Stimulated activated CD4-positive, alpha-beta T cell treated with anti-CD3 and anti-CD28 coated beads, Interleukin-12 subunit alpha, Interleukin-12 subunit beta, amount 100 ng/mL, for 24 hours (primary cell): Measurements from ENCODE around the gene UGT2B28.
"Not testable (repeated sequence)": the region's sequence is repeated elsewhere in the genome, so short reads cannot be mapped to it uniquely, and the experiment has no call there.

ENCODE experiments used
- DNase-seq, 2 experiments: peaks; one replicate each; pipeline ENCODE4 v3.0.0-alpha.2; 2020; ENCODE audit warnings: low read depth in 2 of 2

The UGT2B28 gene

DNA sequence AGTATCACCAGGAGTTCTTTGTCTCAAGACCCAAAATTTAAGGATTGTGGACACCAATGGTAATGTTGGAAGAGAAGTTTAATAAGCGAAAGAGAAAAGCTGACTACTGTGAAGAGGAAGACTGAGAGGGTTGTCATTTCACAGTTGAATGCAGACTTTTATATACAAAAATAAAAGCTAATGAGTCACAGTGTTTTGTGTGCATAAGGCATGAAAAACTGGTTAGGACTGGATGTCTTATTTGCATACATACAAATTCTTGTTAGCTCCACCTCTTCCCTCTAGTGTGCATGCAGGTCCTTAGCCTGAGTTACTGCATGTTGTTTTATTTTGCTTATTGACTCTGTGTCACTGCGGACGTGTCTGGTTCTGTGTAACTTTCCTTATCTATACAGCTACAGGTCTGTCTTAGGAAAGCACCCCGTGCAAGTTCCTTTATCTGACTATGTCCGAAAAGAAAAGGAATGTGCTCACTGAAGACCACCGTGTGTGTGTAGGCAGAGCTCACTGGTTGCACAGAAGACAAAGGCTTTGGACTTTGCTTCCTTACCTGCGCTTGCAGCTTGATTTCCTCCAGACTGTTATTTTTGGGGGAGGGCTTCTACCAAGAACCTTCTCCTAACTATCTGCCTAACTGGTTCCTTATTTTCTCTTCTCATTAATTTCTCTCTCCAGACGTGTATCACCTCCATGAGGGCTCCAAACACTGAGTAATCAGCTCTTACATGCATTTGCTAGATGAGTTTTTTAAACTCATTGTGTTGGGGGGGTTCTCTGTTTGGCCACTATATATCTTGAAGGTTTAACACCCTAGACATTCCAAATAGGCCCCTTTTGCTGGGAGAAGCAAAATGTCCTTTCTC is 63.5 kb downstream of the UGT2B28 start:
- not testable (repeated sequence) for DNase-seq
